ENCODE data around the gene TMEM59L.
"Not testable (repeated sequence)": the region's sequence is repeated elsewhere in the genome, so short reads cannot be mapped to it uniquely, and the experiment has no call there.

TMEM59L gene

DNA sequence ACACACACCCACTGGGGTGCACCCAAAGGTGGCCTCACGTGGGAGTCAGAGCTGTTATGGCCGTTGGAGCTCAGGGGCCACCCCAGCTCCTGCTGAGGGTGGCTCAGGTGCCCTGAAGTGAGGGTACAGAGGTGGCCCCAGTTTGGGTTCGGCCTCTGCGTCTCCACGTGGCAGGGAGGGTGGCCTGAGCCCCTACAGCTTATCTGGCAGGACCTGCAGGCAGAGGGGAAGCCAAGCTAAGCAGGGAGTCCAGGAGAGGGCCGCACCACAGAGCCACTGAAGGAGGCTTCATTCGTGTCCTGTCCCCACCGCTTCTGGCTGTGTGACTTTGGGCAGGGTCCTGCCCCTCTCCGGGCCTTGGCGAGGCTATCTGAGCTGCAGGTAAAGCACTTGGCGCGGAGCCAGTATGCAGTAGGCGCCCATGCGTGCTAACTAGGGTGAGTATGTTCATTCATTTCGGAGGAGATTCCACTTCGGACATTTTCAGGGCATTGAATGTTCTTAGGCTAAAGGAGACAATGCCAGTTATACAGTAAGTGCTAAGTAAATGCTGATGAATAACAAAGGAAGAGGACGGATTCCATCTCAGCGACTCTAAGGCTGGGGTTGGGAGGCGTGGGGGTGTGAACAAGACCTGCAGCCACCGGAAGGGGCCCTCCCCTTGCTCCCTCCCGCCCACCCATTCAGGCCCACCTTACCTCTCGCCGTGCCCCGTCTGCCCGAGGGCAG lies 19.1 kb upstream of the TMEM59L start:
- in situ Hi-C loops (cut with MboI; ENCODE audit: low sequenced_read_pairs), result no loop called here

DNA sequence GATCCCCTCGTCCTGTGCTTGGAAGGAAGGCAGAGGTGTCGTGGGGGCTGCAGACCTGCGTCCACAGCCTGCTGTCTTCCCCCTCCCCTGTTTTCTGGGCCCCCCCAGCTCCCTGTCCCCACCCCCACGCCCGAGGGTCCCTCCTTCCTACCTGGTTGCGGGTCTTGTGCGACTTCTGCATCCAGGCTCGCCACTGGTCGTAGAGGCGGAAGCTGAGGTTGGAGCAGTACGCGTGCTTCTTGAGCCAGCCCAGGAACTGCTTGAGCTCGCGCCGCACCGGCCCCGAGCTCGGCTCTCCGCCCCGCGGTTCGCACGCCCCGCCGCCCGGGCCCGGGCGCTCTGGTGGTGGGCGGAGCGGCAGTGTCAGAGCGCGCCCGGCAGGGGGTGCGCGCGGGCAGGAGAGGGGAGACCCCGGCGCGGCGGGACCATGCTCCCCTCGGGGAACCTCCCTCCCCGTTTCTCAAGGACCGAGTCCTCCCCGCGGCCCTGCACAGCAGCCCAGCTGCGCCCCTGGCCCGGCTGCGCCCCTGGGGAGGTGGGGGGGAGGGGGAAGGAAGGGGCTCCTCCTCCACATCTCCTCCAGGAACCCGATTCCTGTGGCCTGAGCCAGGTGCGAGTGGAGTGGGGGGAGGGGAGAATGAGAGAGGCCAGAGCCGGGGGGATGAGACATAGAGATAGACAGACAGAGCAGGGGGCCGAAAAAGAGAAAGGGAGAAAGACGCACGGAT lies 18.4 kb upstream of the TMEM59L start:
- in situ Hi-C loops (cut with MboI; ENCODE audit: low sequenced_read_pairs), result no loop called here

DNA sequence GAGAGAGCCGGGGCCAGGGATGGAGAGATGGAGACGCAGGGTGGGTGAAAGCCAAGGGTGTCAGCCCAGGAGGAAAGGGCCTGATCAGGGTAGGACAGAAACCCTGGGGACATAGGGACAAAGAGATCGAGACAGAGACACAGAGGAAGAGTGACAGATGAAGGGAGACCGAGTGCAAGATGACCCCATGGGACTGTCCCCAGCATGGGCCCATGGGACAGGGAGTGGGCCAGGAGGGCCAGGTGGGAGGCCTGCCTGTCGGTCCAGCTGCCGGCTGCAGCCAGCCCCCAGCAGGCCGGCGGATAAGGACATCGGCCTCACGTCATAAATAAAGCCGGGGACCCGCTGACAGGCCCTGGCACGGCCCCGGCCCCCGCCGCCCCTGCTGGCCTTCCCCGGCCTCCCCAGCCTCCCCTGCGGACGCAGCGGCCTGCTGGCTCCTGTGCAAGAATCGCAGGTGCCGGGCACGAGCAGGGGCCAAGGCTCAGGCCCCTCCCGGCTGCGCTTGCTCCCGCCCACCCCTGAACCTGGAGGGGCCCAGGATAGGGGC lies 17.8 kb upstream of the TMEM59L start:
- in situ Hi-C loops (cut with MboI; ENCODE audit: low sequenced_read_pairs), result no loop called here

DNA sequence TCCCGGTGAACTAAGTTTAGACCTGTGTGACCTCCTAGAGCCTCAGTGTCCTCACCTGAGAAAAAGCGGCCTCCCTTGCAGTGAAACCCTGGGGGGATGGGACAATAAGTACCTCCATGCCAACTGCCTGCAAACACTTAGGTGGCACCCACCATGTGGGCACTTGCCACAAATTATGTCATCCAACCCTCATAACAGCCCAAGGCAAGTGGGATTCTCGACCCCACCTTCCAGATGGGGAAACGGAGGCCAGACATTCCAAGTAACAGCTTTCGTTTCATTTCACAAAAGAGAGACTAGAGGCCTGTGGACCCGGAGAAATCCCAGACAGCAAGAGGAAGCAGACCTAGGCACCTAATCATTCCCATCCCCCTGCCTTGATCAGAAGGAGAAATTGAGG lies 17.2 kb upstream of the TMEM59L start:
- in situ Hi-C loops (cut with MboI; ENCODE audit: low sequenced_read_pairs), result no loop called here

DNA sequence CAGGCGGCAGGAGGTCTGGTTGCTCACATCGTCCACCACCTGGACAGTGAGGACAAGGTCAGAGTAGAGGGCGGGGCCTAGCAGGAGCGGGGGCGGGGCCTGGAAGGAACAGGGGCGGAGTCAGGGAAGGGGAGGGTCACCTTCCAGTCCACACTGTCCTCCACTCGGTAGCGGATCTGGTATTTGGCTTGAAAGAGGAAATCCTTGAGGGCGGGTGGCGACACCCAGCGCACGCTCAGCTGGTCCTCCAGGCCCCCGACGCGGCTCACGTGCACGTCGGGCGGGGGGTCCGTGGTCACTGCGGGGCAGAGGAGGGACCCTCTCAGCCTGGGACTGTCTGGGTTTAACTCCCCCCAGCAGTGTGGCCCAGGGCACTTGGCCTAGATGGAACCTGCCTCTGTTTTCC lies 15.9 kb upstream of the TMEM59L start:
- in situ Hi-C loops (cut with MboI; ENCODE audit: low sequenced_read_pairs), result no loop called here

DNA sequence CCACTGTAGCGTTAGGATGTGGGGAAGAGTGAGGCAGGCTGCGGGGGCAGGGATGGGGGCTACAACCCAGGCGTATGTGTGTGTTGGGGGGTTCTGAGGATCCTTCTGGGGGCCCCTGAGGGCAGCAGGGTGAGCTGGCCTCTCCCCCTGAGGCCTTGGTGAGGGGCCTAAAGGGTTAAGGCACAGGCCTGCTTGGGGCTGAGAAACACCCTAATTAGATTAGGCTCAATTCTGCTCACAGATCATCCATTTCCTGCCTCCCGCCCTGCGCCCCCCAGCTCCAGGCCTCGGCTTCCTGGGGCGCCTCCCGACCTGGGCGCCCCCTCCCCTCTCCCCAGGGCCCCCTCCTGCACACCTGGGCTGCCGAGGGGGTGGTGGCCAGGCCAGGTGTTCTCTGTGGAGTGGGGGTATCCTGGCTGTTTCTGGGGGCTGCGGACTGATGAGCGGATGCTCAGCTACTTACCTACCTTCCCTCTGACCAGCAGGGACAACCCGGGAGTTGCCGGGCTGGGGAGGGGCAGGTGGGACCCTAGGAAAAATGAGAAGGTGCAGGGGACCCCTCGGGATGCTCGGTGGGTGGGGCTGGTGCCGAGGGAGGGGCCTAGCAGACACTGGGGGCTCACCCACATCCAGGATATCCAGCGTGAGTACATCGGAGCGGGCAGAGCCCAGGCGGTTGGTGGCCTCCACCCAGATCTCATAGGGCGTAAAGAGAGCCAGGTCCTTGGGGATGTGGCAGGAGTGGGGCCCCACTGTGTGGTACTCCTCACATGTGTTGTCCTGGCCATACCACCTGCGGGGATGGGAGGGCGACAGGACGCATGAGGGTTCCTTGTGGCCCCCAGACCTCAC lies 14.6 kb upstream of the TMEM59L start:
- in situ Hi-C loops (cut with MboI; ENCODE audit: low sequenced_read_pairs), result no loop called here

DNA sequence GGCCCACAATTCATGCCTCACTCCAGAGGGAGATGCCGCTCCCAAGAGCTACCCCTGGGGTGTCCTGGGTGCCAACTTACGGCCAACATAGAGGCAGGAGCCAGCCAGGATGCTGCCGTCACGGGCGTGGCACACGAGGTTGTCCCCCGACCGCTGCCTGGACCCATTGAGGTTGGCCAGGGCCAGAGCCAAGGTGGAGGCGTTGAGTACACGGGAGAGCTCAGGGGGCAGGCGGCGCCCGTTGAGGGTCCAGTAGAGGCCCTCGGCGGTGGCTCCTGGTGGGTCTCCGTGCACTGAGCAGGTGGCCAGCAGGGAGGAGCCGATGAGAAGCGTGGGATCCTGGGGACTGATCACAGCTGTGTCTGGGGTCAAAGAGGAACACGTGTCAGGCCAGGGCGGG lies 13.2 kb upstream of the TMEM59L start:
- in situ Hi-C loops (cut with MboI; ENCODE audit: low sequenced_read_pairs), result no loop called here

DNA sequence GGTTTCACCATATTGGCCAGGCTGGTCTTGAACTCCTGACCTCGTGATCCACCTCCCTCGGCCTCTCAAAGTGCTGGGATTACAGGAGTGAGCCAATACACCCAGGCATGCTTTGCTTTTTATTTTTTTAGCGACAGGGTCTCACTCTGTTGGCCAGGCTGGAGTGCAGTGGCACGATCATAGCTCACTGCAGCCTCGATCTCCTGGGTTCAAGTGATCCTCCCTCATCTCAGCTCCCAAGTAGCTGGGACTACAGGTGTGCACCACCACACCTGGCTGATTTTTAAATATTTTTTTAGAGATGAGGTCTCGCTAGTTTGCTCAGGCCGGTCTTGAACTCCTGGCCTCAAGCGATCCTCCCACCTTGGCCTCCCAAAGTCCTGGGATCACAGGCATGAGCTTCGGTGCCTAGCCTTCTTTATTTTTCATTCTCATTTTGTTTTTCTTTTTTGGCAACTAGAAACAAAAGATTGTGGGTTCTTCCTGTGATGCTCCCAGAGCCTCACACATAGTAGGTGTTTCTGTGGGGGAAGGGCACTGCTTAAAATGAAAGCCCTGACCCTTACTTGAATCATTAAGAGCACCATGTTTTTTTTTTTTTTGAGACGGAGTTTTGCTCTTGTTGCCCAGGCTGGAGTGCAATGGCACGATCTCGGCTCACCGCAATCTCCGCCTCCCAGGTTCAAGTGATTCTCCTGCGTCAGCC lies 11.8 kb upstream of the TMEM59L start:
- in situ Hi-C loops (cut with MboI; ENCODE audit: low sequenced_read_pairs), result not testable (repeated sequence)

DNA sequence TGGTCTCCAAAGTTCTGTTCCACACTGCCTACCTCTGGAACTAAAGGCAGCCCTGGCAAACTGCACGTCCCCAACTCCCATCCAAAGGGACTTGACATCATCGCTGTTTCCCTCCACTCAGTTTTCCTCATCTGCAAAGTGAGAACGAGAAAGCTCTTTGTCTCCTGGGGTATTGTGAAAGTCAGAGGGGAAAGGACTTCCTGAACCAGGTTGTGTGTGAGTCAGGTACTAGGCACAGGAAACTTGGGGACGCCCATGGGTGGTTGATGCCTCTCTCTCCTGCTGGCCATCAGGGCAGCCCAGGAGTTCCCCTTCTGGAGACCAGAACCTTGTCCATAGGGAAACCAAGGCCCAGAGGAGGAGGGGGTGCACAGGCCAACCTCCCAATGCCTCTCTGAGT lies 10.8 kb upstream of the TMEM59L start:
- in situ Hi-C loops (cut with MboI; ENCODE audit: low sequenced_read_pairs), result no loop called here

DNA sequence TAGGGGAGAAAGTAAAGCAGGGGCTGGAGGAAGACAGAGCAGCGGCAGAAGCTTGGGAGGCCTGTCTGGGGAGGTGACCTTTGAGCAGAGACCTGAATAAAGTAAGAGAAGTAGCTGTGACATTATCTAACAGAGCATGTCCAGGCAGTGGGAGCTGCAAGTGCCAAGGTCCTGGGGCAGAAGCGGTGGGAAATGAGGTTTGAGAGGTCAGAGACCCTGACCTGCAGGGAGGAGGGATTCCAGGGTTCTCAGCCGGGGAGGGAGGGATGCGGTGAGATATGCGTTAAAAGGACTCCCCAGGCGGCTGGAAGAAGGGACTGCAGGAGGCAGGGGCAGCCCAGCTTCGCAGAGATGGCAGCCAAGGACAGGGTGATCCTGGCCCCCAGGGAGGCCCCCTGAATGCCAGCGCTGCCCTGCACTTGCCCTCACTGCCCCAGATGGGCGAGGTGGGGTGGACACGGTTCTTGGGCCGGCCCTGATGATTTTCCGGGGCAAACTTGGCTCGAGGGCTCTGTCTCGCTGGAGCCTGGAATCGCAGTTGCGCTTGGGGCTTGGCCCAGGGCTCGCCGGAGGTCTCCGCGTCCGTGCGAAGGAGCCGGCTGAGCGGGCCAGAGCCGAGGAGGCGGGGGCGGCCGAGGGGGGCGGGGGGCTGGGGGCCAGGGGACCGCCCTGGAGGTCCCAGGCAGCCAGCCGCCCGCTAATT lies 9.3 kb upstream of the TMEM59L start:
- in situ Hi-C loops (cut with MboI; ENCODE audit: low sequenced_read_pairs), result no loop called here

DNA sequence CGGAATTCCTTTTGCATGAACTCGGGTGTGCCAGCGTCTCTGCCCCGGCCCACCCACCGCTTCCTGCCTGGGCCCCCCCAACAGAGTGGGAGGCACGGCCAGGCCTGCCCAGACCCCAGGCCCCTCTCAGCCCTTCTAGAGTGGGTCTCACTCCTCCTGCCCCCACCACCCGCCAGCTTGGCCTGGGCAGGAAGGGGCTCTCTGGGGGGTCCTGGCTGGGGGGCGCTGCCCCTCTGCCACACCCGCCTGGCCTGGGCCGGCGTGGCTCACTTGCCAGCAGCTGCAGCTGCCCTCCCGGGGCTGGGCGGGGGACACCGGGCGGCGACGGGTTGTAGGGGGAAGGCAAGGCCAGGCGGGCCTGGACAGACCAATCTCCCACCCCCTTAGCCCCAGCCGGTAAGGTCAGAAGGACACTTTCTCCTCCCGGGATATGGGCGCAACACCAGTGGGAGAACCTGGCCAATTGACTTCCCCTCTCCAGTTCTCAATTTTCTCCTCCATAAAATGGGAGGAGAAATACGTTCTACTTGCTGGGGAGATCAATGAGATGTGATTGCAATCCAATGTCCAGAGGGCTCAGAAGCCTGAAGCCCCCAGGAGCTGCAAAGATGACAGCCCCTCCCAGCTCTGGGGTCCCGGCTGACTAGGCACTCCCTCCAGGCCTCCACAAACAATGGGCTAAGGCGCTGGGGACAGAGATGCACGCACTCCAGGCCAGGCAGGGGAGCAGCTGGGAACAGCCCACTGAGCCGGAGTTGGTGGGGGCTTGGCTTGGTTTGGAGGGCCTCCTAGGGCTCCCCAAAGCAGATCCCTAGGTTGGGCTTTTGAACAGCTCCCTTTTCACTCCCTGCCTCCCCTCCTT lies 8.5 kb upstream of the TMEM59L start:
- in situ Hi-C loops (cut with MboI; ENCODE audit: low sequenced_read_pairs), result no loop called here

DNA sequence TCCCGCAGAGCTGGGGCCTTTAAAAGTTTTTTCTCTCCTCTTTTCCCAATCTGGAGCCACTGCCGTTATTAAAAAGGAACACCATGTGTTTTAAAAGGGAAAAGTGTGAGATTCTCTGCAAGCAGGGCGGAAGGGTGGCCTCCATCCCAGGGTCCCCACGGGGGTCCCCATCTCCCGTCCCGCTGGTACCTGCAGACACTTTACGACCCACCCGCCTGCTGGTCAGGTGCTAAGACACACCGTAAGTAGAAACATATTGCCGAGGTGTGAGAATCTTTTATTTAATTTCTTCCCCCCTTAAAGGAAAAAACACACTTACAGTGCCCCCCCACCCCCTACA lies 7.9 kb upstream of the TMEM59L start:
- in situ Hi-C loops (cut with MboI; ENCODE audit: low sequenced_read_pairs), result no loop called here

DNA sequence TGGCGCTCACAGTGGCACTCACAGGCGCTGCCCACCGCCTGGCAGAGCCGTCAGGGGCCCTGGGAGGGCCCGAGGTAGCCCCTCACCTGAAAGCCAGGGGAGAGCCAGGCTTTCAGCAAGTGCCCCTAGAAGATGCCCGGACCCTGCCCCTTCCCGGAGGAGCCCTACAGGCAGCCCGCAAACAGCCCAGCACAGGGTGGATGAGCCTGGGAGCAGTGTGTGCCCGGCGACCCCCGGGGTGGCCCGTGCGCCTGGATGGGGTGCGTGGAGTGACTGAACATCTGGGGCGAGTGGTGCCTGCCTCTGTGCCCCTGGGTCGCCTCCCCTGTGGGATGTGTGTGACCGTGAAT lies 7.5 kb upstream of the TMEM59L start:
- in situ Hi-C loops (cut with MboI; ENCODE audit: low sequenced_read_pairs), result no loop called here

DNA sequence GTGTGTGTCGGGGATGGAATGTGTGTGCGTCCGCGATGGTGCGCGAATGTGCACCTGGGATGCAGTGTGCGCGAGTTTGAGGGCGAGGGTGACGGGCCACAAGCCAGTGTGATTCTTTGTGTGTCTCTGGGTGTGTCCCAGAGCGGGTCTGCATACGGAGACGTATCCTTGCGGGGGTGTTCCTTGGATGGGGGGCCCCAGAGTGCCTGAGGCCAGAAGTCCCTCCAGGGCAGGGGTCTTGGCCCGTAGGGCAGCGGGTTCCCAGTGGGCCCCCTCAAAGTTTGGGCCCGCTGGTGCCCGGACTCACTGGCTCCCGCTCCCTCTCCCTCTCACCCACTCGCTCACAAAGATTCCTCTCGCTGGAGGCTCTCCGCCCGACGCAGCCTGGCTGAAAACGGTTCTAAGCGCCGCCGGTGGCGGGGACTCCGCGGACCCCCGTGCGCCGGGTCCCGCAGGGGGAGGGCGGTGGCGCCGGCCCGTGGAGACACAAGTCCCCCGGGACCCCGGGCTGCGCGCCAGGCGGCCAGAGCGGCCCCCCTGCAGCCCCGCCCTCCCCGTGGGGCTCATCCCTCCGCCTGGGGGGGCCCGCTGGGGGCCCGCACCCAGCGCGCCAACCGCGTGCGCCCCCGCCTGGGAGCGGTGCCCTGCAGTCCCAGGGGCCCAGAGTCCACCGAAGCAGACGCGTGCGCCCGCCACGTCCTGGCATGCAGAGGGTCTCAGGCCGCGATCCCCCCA lies 7.0 kb upstream of the TMEM59L start:
- in situ Hi-C loops (cut with MboI; ENCODE audit: low sequenced_read_pairs), result no loop called here

DNA sequence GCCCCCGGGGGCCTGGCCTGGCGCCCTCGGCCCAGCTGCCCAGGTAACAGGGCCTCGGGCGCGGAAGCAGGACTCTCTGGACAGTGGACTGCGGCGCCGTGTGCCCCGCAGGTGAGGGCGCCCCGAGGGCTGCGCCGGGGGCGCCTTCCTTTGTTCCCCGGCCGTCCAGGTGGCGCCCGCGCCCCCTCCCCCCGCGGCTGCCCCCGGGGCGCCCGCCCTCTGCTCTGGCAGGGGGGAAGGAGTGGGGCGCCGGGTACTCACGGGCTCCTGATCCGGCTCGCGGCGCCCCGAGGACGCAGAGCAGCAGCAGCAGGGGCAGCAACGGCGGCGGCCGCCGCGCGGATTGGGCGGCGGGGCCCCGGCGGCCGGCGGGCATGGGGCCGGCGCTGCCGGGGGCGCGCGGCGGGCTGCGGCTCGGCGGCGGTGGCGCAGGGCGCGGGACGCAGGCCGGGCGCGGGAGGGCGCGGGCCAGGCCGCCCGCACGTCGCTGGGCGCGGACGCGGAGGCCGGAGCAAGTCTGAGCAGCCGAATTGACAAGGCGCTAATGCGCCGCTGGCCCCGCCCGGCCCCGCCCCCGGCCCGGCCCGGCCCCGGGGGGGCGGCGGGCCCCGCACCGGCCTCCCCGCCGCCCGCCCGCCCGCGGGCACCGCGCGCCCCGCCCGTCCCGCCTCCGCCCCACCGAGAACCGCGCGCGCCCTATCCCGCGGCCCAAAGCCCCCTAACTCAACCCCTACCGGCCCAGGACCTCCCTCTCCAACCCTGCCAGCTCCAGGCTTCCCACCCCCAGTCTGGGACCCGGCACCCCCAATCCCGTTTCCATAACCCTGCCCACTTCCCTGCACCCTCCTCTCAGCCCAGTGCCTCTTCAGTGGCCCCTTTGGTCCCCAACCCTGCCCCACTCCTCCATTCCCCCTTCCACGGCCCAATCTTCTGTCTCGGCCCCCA lies 6.1 kb upstream of the TMEM59L start, which contains the start of gene CRLF1:
Gene CRLF1, minus strand, starts transcription at position 519 of the 945 bp plus-strand sequence. Its CDS starts 143 bp downstream, at position 376.
- in situ Hi-C loops (cut with MboI; ENCODE audit: low sequenced_read_pairs), result no loop called here

DNA sequence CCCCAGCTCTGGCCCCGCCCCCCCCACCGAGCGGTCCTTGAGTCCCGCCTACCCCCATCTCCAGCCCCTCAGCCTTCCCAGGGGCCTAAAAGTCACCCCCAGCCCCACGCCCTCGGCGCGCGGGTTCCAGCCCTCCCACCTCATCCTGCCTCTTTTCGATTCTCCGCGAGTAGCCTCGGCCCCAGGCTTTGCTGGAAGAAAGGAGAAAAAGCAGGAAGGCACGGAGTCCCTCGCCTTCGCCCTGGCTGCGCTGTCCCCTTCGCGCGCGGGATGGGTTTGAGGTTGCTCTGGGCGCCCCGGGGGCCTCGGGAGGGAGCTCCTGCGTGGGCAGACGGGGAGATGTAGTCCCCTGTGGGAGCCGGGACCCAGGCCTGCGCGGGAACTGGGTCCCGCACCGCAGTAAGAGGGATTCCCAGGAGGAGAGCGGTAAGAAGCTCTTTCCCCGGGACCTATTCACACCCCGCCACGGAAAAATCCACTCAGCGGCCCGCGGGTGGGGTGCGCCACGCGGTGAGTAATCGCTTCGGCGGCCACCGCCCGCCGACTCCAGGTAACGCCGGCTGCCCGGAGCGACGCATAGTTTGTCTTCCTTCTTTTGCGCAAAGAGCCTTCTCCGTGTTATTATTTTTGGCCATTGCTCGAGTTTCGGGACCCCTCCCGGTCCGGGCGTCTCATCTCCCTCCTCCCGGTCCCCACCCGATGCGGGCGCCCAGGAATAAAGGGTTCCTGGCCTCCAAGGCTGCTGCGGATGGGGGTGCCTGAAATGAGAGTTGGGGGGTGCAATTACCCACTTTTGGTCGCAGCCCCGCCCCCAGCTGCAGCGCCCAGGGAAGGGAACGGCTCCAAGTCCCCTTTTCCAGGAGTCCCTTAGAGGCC lies 5.2 kb upstream of the TMEM59L start:
- in situ Hi-C loops (cut with MboI; ENCODE audit: low sequenced_read_pairs), result no loop called here
